ENCODE measurements around the gene ST8SIA4. TPM values are rescaled to one million over a fixed set of nuclear protein-coding genes. Genes with fewer than 3 reads are reported as not detected.

The ST8SIA4 gene
- total RNA-seq, 1 experiment from 2014 or later = not detected

GRCh38 chr5:100772548-100772947, 130.5 kb downstream of the ST8SIA4 start:
- no peak overlapping the region for H2BK20ac ChIP-seq (ENCODE audit: low read depth, low read length, poor library complexity, severe bottlenecking)
- no peak overlapping the region for H4K5ac ChIP-seq (ENCODE audit: insufficient read length, low read depth, low read length)
- H2BK15ac ChIP-seq (ENCODE audit: low read depth, low read length) = no peak overlapping the region
- H4K8ac ChIP-seq (replicated peaks; ENCODE audit: insufficient read length, low read depth, low read length) = no peak overlapping the region
- no peaks in the 10 kb centered on the region for H3K23me2 ChIP-seq (ENCODE audit: insufficient read length, low read depth, low read length, poor library complexity, severe bottlenecking)
- H2BK120ac ChIP-seq (ENCODE audit: low read depth, low read length, poor library complexity, severe bottlenecking) = no peak overlapping the region
- H4K91ac ChIP-seq (ENCODE audit: insufficient read length, low read depth, low read length) = no peak overlapping the region
- Mint-ChIP-seq H3K4me3 (no peak overlapping the region), H3K27me3 (ENCODE audit: low read depth) (no peaks in the 10 kb centered on the region; the same call in 1 of the 2 replicates), H3K36me3 (ENCODE audit: insufficient read depth in 1 of 3, low read depth in 3 of 3) (peaks cover 0 to 7% (median 0%) of the 10 kb centered on the region in 3 experiments; a peak in 3 of 7 replicates), H3K4me1 (peaks cover 22 to 27% of the 10 kb centered on the region in 2 experiments), H3K9me3 (peaks cover 5 to 9% of the 10 kb centered on the region in 2 experiments; a peak in 4 of 5 replicates), H3K27ac (peak overlapping the region in 2 of 3 experiments; percentile 88 to 91; a peak in 3 of 7 replicates)
- no peak overlapping the region for H2BK5ac ChIP-seq (ENCODE audit: insufficient read length, low read length)
- no peak overlapping the region for H3K14ac ChIP-seq (ENCODE audit: insufficient read depth, low read length)
- H3K4ac ChIP-seq (ENCODE audit: low read depth, low read length) = no peak overlapping the region
- no peak overlapping the region for H2BK12ac ChIP-seq (ENCODE audit: insufficient read length, low read depth, low read length)
- no peak overlapping the region for H2AFZ ChIP-seq (ENCODE audit: low read length)
- no peak overlapping the region for H3K56ac ChIP-seq (ENCODE audit: insufficient read length, low read depth, low read length)
- H4K20me1 ChIP-seq (ENCODE audit: control insufficient read depth, insufficient read depth, insufficient read length) = no peaks in the 10 kb centered on the region
- H3K18ac ChIP-seq (ENCODE audit: insufficient read length, low read depth, low read length) = no peak overlapping the region
- no peak for TF ChIP-seq CTCF (conservative IDR thresholded peaks at IDR 0.05)
- no peak overlapping the region for H3K9ac ChIP-seq (ENCODE audit: extremely low read depth, insufficient read length, low read length)
- no peak overlapping the region for H2AK5ac ChIP-seq (ENCODE audit: insufficient read length, low read length)
- no peaks in the 10 kb centered on the region for H3K79me1 ChIP-seq (ENCODE audit: insufficient read depth, low read depth, low read length, poor library complexity, severe bottlenecking)
- whole genome bisulfite sequencing (ENCODE audit: extremely low coverage, insufficient read length, low lambda C conversion rate) = no CpG with 5 or more reads among the region's 2 CpGs
- no peak overlapping the region for H3K27ac ChIP-seq (ENCODE audit: insufficient read length, low read depth, low read length)
- H3K23ac ChIP-seq (ENCODE audit: insufficient read length, low read depth, low read length) = no peak overlapping the region
- H3T11ph ChIP-seq (ENCODE audit: low read length) = no peak overlapping the region
- no peaks in the 10 kb centered on the region for H3K27me3 ChIP-seq (ENCODE audit: insufficient read depth, low read length)
- H3K4me2 ChIP-seq (ENCODE audit: insufficient read depth, insufficient read length, low read length) = no peak overlapping the region
- no peaks in the 10 kb centered on the region for H3K9me3 ChIP-seq (ENCODE audit: control insufficient read depth, low read depth, low read length)
- no peak for DNase-seq
- H3K4me1 ChIP-seq (ENCODE audit: insufficient read depth, low read length) = no peaks in the 10 kb centered on the region
- H3K79me2 ChIP-seq (ENCODE audit: insufficient read depth, low read length) = no peaks in the 10 kb centered on the region
